ENCODE data around the gene STX8.

Gene STX8

DNA sequence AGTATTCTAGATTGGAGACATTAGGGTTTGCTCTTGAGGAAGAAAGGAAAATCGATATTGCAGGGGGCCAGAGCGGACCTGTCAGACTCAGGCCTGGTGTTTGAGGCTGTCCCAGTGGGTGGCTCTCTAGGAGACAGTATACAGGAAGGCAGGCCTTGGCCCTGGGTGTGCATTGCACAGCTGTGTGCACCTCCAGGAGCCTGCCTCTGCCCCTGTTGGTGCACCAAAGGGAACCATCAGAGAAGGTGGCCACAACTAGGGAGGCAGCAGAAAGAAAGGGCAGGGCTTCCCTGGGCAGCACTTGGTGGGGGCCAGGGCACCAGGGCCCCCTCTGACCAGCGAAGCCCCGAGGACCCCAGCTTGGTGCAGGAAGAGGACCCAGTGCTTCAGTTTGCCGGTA is 366.3 kb downstream of the STX8 start:
- no peak for DNase-seq (ENCODE audit: low read depth in 2 of 2)

DNA sequence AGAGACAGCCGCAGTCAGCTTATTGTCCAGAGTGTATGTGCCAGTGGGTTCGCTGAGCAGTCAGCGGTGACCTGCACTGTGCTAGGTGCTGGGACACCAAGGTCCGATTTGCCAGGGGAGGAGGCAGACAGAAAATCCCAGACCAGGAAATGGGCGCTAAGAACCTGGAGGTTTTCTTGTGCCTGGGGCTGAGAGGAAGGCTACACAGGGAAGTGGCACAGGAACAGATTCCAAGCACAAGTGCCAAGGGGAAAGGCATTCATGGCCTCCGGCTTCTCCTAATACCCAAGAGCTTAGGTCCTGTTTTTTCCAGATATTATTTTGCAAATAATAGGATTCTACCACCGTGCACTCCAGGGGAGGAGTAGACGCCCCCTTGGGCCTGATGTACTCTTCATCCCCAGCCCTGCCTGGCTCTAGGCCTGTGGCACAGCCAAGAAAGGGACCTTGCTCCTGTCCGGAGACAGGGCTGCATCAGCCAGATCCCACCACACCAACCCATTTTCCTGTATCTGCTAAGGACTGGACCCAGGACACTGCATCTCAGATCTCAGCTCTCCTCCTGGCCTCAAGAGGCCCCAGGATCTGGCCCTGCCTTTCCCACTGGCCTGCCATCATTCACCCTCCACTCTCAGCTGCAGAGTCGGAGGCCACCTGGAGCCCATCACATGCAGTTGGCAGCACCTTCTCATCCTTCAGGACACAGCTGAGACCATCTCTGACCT is 367.1 kb downstream of the STX8 start:
- DNase-seq (ENCODE audit: low read depth in 2 of 2), result no peak

DNA sequence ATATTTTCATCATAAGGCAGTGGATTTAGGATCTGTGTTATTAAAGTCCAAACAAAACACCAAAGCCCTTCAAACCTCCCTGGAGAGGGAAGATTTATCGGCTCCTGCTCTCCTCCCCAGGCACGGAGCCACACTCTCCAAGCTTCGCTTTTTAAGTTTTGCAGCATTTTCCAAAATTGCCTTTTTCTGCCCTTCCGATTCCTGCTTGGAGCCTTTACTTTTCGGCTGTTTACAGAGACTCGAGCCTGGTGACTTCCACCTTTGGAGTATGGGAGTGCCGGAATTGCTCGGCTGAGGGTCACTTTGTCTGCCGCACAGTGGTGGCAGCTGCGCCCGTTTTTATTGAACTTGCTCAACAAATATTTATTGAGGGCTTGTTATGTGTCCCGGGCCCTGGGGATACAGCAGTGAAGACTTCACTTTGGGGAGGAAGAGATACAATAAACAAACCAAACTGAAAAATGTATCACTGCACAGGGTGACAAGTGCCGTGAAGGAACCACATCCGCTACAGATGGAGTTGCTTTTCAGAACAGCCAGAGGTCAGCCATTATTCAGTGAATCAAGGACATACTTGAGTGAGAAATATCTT is 368.8 kb downstream of the STX8 start:
- DNase-seq (ENCODE audit: low read depth in 2 of 2), result no peak

DNA sequence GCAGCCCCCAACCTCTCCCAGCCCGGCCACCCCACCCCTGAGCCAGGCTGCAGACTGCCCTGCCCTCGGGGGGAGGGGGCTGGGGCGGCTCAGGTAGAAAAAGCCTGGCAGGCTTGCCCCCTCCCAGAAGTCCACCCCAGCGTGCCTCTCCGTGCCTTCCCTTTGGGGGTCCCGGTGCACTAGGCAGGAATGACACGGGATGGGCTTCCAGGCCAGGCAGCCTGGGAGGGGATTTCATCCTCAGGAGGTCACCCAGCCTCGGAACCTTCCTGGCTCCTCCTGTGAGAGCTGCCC is 369.3 kb downstream of the STX8 start:
- no peak for DNase-seq (ENCODE audit: low read depth in 2 of 2)

DNA sequence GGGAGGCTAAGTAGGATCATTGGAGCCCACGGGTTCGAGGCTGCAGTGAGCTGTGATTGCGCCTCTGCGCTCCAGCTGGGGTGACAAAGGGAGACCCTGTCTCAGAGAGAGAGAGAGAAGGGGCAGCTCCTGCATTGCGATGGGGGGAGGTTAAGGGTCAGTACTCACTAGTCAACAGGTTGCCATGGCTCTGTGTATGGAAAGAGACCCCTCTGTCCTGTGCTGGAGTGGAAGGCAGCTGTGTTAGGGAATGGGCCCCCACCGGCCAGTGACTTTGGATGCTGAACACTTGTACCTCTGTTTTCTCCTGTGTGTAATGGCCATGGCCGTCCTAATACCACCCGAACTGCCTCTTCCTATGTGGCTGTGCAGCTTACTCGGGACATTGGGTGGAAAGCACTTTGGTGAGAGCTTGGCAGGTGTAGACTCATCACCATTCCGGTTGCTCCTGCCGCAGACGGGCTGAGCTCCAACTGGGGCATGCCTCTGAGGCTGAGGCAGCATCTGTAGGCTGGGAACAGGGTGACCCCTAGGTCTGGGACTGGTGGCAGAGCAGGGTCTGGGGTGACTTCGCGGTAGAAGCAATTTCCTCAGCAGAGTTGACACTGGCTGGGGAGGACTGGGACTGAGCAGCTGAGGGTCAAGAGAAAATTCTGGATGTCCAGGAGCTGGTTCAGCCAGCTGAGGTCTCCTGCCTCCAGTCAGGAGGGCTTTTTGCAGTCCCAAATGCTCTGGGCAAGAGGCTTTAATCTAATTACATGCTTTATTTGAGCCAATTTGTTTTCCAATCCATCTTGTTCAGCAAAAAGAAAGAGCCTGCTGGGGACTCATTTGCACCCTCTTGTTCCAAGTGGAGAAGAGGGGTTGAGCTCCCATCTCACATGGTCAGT is 369.9 kb downstream of the STX8 start:
- DNase-seq (ENCODE audit: low read depth in 2 of 2), result no peak

DNA sequence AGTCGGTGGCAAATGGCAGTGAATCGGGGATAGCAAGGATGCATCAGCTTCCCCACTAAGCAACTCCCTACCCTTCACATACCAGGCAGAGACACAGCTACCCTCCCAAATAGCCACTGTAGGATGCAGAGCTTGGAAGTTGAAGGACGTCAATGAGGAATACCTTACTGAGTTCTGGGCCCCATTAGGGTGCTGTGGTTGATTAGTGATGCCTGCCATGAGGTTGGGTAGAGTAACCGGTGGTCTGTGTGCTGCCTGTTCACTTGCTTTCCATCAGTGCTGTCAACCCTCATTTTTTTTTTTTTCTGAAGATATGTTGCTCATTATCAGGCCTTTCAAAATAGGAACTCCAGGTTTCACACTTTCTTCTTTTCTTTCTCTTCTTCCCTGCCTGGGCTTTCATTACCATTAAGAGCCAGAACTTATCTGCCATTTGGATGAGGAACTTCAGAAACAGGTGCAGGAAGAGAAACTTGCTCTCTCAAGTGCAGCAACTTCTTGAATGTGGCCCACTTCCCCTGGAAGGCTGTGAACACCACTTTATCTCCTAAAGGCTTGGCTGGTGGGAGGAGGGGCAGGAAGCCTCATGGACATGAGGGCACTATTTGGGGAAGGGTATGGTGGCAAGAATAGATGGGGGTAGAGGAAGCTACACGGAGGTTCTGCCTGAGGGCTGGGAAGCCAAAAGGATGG is 370.8 kb downstream of the STX8 start:
- no peak for DNase-seq (ENCODE audit: low read depth in 2 of 2)

DNA sequence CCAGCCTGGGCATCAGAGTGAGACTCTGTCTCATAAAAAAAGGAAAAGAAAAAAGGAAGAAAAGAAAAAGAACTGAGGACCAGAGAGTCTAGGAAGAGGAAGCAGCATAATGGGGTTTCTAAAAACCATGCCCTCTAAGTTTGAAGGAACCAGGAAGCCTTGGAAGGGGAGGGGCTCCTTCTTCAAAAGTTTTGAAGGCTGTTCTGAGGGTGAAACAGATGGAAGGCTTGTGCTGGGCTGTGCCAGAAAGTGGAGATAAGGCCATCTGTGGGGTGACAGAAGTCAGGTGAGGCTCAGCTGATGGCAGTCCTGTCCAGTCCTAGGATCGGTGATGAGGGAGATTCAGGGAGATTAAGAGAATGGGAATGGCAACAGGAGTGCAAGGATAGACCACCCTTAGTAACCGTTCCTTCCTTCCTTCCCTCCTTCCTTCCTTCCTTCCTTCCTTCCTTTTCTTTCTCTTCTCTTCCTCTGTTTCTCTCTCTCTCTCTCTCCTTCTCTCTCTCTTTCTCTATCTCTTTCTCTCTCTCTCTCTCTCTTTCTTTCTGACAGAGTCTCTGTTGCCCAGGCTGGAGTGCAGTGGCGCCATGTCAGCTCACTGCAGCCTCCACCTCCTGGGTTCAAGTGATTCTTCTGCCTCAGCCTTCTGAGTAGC is 371.7 kb downstream of the STX8 start:
- DNase-seq (ENCODE audit: low read depth in 2 of 2), result no peak

DNA sequence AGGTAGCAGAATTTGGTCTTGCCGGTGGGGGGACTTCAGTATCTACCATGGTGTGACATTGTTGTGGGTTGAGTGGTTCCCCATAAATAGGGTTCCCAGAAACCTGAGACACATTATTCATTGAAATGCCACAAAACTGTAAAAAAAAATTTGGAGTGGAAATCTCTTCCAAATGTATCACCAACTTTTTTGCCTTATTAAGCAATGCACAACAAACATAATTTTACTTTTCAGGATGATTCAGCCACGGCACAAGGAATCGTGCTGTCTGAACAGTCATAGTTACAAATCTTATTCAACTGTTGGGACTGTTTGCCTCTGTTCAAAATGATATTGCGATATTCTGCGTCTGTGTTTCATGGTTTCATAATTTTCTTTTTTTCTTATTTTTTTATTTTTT is 373.1 kb downstream of the STX8 start:
- no peak for DNase-seq (ENCODE audit: low read depth in 2 of 2)

DNA sequence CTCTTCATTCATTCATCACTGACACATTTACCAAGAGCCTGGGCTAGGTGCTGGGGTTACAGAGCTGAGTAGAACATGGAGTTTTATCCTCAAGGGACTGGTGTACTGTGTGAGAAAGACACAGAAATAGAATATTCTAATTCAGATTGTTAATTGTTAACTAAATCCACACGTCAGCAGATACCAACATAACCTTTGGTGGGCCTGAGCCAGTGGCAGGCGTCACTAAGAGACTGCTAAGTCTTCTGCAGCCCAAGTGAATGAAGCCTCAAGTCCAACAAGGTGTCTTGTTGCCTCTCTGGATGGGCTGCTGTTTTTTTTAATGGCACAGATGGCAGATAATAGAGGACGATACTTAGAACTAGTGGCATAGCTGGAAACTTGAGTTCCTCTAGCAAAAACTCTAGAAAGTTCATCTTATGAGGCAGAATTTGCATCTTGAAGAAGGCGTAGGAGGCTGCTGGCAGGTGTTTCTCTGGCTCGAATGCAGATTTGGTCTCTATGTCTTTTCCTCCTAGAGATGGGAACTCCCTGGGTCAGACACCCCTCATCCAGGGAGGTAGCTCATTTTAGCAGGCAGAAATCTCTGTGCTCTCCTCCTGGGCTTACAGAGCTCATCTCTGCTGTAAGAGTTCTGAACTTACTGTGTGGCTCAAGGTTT is 374.8 kb downstream of the STX8 start:
- no peak for DNase-seq (ENCODE audit: low read depth in 2 of 2)

All from stimulated activated CD8-positive, alpha-beta memory T cell treated with anti-CD3 and anti-CD28 coated beads, Interleukin-15, amount 100 ng/mL, for 4 hours (primary cell).